Endothelial cell of umbilical vein (primary cell): ENCODE data around the gene LCN12. TPM values are rescaled to one million over a fixed set of nuclear protein-coding genes. Genes with fewer than 3 reads are reported as not detected.

Experiments used
- BruUV-seq: library from RNA; stranded (reverse); fragments of 400-500 nt; replicated peaks from 2 replicates; lab custom pipeline; 2021; lab: Mats Ljungman, UMichigan
- CTCF ChIA-PET: fragments of 300-600, 350-600 bp; sonication (Branson Sonifier 250); formaldehyde crosslinking; loops from one replicate; lab custom pipeline; 2021; ENCODE audit warnings: antibody characterized with exemption, inconsistent platforms; lab: Charles Lee
- POLR2A ChIA-PET: fragments of 300-600, 350-600 bp; sonication (Branson Sonifier 250); formaldehyde crosslinking; loops from one replicate; lab custom pipeline; 2021; ENCODE audit warnings: antibody characterized with exemption, inconsistent platforms; lab: Charles Lee
- DNase-seq: peaks from one replicate; pipeline ENCODE4 v3.0.0-alpha.2; 2011; ENCODE audit warnings: low read depth, low spot score
- FAIRE-seq: peaks from 2 replicates; lab custom pipeline; 2011; peaks lifted over from hg19 to GRCh38; lab: Jason Lieb, UNC
- H2AFZ ChIP-seq: 2 replicates; pipeline ENCODE4 v1.6.0; 2012; ENCODE audit warnings: low read depth, low read length, control low read depth, inconsistent platforms
- H3K27ac ChIP-seq: 2 replicates; pipeline ENCODE4 v1.5.1; 2011; ENCODE audit warnings: low read depth, mild to moderate bottlenecking, control low read depth, low read length, moderate library complexity; ENCODE audit not compliant: insufficient read depth
- H3K27me3 ChIP-seq, 2 experiments: 2 replicates each; pipeline versions ENCODE4 v1.6.0 to v1.6.1; 2011; ENCODE audit warnings: low read length in 2 of 2, mixed read lengths in 1 of 2; ENCODE audit not compliant: control insufficient read depth in 2 of 2, insufficient read depth in 2 of 2
- H3K36me3 ChIP-seq, 2 experiments: 2 replicates in 1 of 2; 3 replicates in 1 of 2; pipeline ENCODE4 v1.5.1; 2011; ENCODE audit warnings: low read length in 2 of 2, mild to moderate bottlenecking in 1 of 2, moderate library complexity in 1 of 2; ENCODE audit not compliant: control insufficient read depth in 2 of 2, insufficient read depth in 2 of 2; ENCODE audit errors: extremely low read depth in 1 of 2
- H3K4me1 ChIP-seq: 3 replicates; pipeline ENCODE4 v1.5.1; 2011; ENCODE audit warnings: mild to moderate bottlenecking, low read length; ENCODE audit not compliant: control insufficient read depth, insufficient read depth; ENCODE audit errors: extremely low read depth
- H3K4me2 ChIP-seq: 2 replicates; pipeline ENCODE4 v1.6.1; 2011; ENCODE audit warnings: low read length, control low read depth, mixed read lengths; ENCODE audit not compliant: insufficient read depth
- H3K4me3 ChIP-seq, 3 experiments: fragments of 200-600 bp in 1 of 3; sonication (generic), shearing (Covaris generic) in 1 of 3; replicated peaks in 1 of 3; 2 replicates each; pipeline ENCODE4 v1.5.1; 2011 to 2016; ENCODE audit warnings: control low read depth in 3 of 3, low read length in 3 of 3, mild to moderate bottlenecking in 2 of 3, inconsistent platforms in 1 of 3, low read depth in 1 of 3, moderate library complexity in 1 of 3; ENCODE audit not compliant: insufficient read depth in 1 of 3
- H3K79me2 ChIP-seq: 2 replicates; pipeline ENCODE4 v1.6.0; 2012; ENCODE audit warnings: low read length, inconsistent platforms; ENCODE audit not compliant: control insufficient read depth, insufficient read depth
- H3K9ac ChIP-seq: replicated peaks from 2 replicates; pipeline ENCODE3; 2011; ENCODE audit warnings: low read length, control low read depth; ENCODE audit not compliant: insufficient read depth; ENCODE audit errors: extremely low read depth
- H3K9me1 ChIP-seq: replicated peaks from 3 replicates; pipeline ENCODE4 v1.6.0; 2011; ENCODE audit warnings: mild to moderate bottlenecking, low read length; ENCODE audit not compliant: control insufficient read depth, insufficient read depth; ENCODE audit errors: extremely low read depth
- H3K9me3 ChIP-seq: replicated peaks from 2 replicates; pipeline ENCODE4 v1.5.1; 2012; ENCODE audit warnings: low read length, inconsistent platforms; ENCODE audit not compliant: control insufficient read depth, insufficient read depth
- H4K20me1 ChIP-seq: replicated peaks from 2 replicates; pipeline ENCODE3; 2011; ENCODE audit warnings: mild to moderate bottlenecking, low read length; ENCODE audit not compliant: control insufficient read depth, insufficient read depth; ENCODE audit errors: extremely low read depth
- CTCF ChIP-seq, 2 donors: IDR thresholded peaks; 1 replicate in 1 of 2; 2 replicates in 1 of 2; pipeline ENCODE4 v1.5.1; 2011; ENCODE audit warnings: low read length in 2 of 2, mild to moderate bottlenecking in 2 of 2, moderate library complexity in 2 of 2, control low read depth in 1 of 2, inconsistent platforms in 1 of 2, low read depth in 1 of 2; ENCODE audit not compliant: insufficient read depth in 1 of 2; ENCODE audit errors: extremely low read depth in 1 of 2
- EZH2 ChIP-seq: IDR thresholded peaks from 2 replicates; pipeline ENCODE4 v1.6.1; 2012; ENCODE audit warnings: borderline replicate concordance, low read depth, mild to moderate bottlenecking, moderate library complexity, low read length, inconsistent platforms; ENCODE audit not compliant: severe bottlenecking
- FOS ChIP-seq: IDR thresholded peaks from 2 replicates; pipeline ENCODE4 v1.6.1; 2011; ENCODE audit warnings: mild to moderate bottlenecking, low read length, moderate library complexity, borderline replicate concordance; ENCODE audit not compliant: insufficient read depth
- GATA2 ChIP-seq: IDR thresholded peaks from 2 replicates; pipeline ENCODE4 v1.7.0; 2011; ENCODE audit warnings: low read depth, mild to moderate bottlenecking, moderate library complexity, mixed read lengths, low read length; ENCODE audit not compliant: insufficient read length, insufficient read depth
- JUN ChIP-seq: IDR thresholded peaks from 2 replicates; pipeline ENCODE4 v1.6.1; 2011; ENCODE audit warnings: borderline replicate concordance, low read depth; ENCODE audit not compliant: insufficient read length, insufficient read depth
- MAX ChIP-seq: IDR thresholded peaks from 2 replicates; pipeline ENCODE4 v1.6.1; 2011; ENCODE audit not compliant: insufficient read depth, insufficient read length
- MYC ChIP-seq: IDR thresholded peaks from one replicate; pipeline ENCODE4 v1.6.1; 2011; ENCODE audit warnings: mild to moderate bottlenecking, low read depth, low read length
- POLR2A ChIP-seq: IDR thresholded peaks from 2 replicates; pipeline ENCODE4 v1.6.1; 2012; ENCODE audit warnings: low read depth, mild to moderate bottlenecking, control low read depth, low read length
- POLR2AphosphoS5 ChIP-seq: IDR thresholded peaks from 2 replicates; pipeline ENCODE4 v1.6.1; 2012; ENCODE audit warnings: low read depth, mild to moderate bottlenecking, control low read depth, low read length, moderate library complexity; ENCODE audit not compliant: insufficient read depth
- dilution Hi-C: fragments of 300-500 bp; cut with MboI; formaldehyde crosslinking; loops from one replicate; pipeline ENCODE4 v1.15.0; 2019; ENCODE audit warnings: low sequenced_read_pairs; ENCODE audit not compliant: extremely low pct_ligation_motif_present
- intact Hi-C: fragments of 100-400 bp; cut with micrococcal nuclease; formaldehyde crosslinking; loops from one replicate; pipeline ENCODE4 v1.10.0; 2022
- polyA plus RNA-seq, 4 experiments: library from polyadenylated mRNA; depleted of rRNA in 3 of 4; stranded (reverse) in 3 of 4; unstranded in 1 of 4; fragments of >200 nt; gene quantifications; 2 replicates each; pipeline versions ENCODE4 v1.2.1 to v1.2.3, GENCODE V29; 2011 to 2012; ENCODE audit warnings: missing spikeins in 1 of 4
- total RNA-seq: library from RNA; stranded (reverse); gene quantifications from 2 replicates; pipeline ENCODE4 v1.2.3, GENCODE V29; 2021

LCN12 gene
- total and polyA plus RNA-seq, 2 donors (not counting 3 experiments of a cell fraction or from before 2014, with no cell fraction given), result 0.35 to 0.52 TPM

GRCh38 chr9:136940526-136941230 is 11.4 kb upstream of the LCN12 start:
- Histone ChIP-seq H3K4me1 (no peaks in the 10 kb centered on the region), H3K36me3 (peaks cover 2 to 31% of the 10 kb centered on the region in 2 experiments), H3K79me2 (peaks cover 26% of the 10 kb centered on the region), H3K9me1 (no peaks in the 10 kb centered on the region), H4K20me1 (no peaks in the 10 kb centered on the region), H3K9me3 (no peaks in the 10 kb centered on the region), H3K27ac (no peak overlapping the region), H3K4me3 (no peak overlapping the region), H3K4me2 (no peak overlapping the region), H2AFZ (no peak overlapping the region), H3K9ac (no peak overlapping the region), H3K27me3 (no peaks in the 10 kb centered on the region)
- intact Hi-C loops, result loop anchor here (5.0 kb wide), 1 partner anchor 53 kb away; the partner anchor contains the start of gene TRAF2
- dilution Hi-C loops, result loop anchor here (25.0 kb wide), 1 partner anchor 128 kb away; the partner anchor contains the start of gene RABL6
- DNase-seq (no peak), FAIRE-seq (no peak)
- TF ChIP-seq CTCF (IDR thresholded peaks at IDR 0.05; ENCODE audit: extremely low read depth in 1 of 2, insufficient read depth in 1 of 2, low read depth in 1 of 2, low read length in 2 of 2) (no peak), EZH2 (no peak), FOS (no peak), MAX (no peak), GATA2 (no peak), POLR2A (no peak), JUN (no peak), MYC (no peak), POLR2AphosphoS5 (no peak)
- ChIA-PET POLR2A (no interaction called here), CTCF (no interaction called here)
- BruUV-seq, result no TSS peak
